ENCODE data around the gene HTR4.

- TF ChIP-seq CTCF (conservative IDR thresholded peaks at IDR 0.05 in 1 of 2, IDR thresholded peaks at IDR 0.05 in 1 of 2; ENCODE audit: low read depth in 1 of 2, low read length in 2 of 2), result no peak
- TF ChIP-seq EZH2 (IDR thresholded peaks at IDR 0.05; ENCODE audit: low read length, missing control alignments), result no peak
Measured at GRCh38 chr5:148535190-148535589, 119.1 kb downstream of the HTR4 start.
